Type B pancreatic cell (in vitro differentiated cells): ENCODE results near the gene RDH12. TPM values are rescaled to one million over a fixed set of nuclear protein-coding genes. Genes with fewer than 3 reads are reported as not detected.
A peak's percentile ranks its signal among the peaks of the same experiment; 100 is the strongest.

Experiments used
- DNase-seq: peaks from one replicate; pipeline ENCODE4 v3.0.0; 2021; ENCODE audit warnings: mixed read lengths; ENCODE audit not compliant: unreplicated experiment; ENCODE audit errors: extremely low spot score
- H3K27ac Mint-ChIP-seq: 2 replicates; pipeline ENCODE4 v1.8.0; 2021; ENCODE audit warnings: mild to moderate bottlenecking, mixed read lengths
- H3K27me3 Mint-ChIP-seq: 2 replicates; pipeline ENCODE4 v1.8.0; 2021; ENCODE audit warnings: mixed read lengths
- H3K36me3 Mint-ChIP-seq: 2 replicates; pipeline ENCODE4 v1.8.0; 2021; ENCODE audit warnings: mixed read lengths
- H3K4me1 Mint-ChIP-seq: one replicate; pipeline ENCODE4 v1.8.0; 2021; ENCODE audit warnings: mixed read lengths; ENCODE audit not compliant: unreplicated experiment
- H3K4me3 Mint-ChIP-seq: 2 replicates; pipeline ENCODE4 v1.8.0; 2021; ENCODE audit warnings: mild to moderate bottlenecking, mixed read lengths
- H3K9me3 Mint-ChIP-seq: 2 replicates; pipeline ENCODE4 v1.8.0; 2021; ENCODE audit warnings: mixed read lengths
- total RNA-seq: library from RNA; stranded (reverse); gene quantifications from 2 replicates; pipeline ENCODE4 v1.2.1, GENCODE V29; 2021; ENCODE audit warnings: low replicate concordance
- TF ChIP-seq, protein P1 (sequence below): fragments of 200-600 bp; sonication (generic); conservative IDR thresholded peaks from 2 replicates; pipeline ENCODE4 v1.5.0; 2021; ENCODE audit warnings: antibody characterized with exemption, mild to moderate bottlenecking

RDH12 gene
- total RNA-seq, 1 donor from 2014 or later: 2.6 TPM

DNA sequence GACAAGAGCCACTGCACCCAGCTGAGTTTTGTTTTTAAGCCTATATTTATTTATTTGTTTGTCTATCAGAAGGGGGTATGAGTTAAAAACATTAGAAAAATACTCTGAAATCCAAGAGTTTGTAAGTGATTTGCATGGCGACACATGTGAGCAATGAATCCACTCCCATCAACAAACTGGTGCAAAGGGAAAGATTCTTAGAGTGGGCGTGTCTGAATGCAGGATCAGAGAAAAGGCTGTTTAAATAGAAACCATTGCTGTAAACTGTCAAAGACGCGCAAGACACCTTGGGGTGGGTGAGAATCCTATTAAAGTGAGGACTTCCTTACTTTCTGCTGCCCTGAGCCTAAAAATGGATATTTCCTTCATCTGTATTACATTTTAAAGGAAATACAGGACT lies 62.8 kb downstream of the RDH12 start:
- DNase-seq: no peak
- Mint-ChIP-seq H3K36me3 (peaks cover 20% of the 10 kb centered on the region), H3K27ac (peak overlapping the region; percentile 99), H3K4me1 (peaks cover 6% of the 10 kb centered on the region), H3K4me3 (peak overlapping the region; percentile 51), H3K9me3 (no peaks in the 10 kb centered on the region), H3K27me3 (no peaks in the 10 kb centered on the region)
- TF ChIP-seq, protein P1, sequence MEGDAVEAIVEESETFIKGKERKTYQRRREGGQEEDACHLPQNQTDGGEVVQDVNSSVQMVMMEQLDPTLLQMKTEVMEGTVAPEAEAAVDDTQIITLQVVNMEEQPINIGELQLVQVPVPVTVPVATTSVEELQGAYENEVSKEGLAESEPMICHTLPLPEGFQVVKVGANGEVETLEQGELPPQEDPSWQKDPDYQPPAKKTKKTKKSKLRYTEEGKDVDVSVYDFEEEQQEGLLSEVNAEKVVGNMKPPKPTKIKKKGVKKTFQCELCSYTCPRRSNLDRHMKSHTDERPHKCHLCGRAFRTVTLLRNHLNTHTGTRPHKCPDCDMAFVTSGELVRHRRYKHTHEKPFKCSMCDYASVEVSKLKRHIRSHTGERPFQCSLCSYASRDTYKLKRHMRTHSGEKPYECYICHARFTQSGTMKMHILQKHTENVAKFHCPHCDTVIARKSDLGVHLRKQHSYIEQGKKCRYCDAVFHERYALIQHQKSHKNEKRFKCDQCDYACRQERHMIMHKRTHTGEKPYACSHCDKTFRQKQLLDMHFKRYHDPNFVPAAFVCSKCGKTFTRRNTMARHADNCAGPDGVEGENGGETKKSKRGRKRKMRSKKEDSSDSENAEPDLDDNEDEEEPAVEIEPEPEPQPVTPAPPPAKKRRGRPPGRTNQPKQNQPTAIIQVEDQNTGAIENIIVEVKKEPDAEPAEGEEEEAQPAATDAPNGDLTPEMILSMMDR: no peak

DNA sequence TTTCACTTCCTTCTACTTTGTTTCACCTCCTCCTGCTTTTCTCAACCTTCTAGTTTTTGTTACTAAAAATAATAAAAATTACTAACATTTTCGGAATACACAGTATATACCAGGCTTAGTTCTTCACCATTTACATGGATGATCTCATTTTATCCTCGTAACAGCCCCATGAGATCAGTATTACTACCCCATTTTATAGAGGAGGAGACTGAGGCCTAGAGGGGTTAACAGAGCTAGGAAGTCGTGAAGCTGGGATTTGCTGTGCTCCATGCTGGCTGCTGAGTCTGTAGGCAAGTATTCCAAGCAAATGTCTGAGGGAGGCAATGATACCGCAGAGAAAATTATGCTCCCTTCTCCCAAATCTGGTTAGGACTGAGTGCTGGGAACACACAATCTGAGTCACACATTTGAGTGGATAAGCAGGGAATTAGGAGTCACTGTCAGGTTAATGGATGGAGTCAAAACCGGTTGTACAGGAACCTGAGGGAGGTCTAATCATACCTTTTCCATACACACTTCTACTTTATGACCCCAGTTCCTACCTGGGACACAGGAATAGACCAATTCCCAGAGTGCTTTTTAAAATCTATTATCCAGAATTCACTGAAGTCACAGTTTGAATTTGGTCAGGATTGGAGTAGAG lies 63.6 kb downstream of the RDH12 start:
- peak overlapping the region; percentile 26 for H3K4me3 Mint-ChIP-seq
- TF ChIP-seq, protein P1: no peak
- peak overlapping the region; percentile 99 for H3K27ac Mint-ChIP-seq
- H3K27me3 Mint-ChIP-seq: no peaks in the 10 kb centered on the region
- H3K4me1 Mint-ChIP-seq: peaks cover 6% of the 10 kb centered on the region
- H3K9me3 Mint-ChIP-seq: no peaks in the 10 kb centered on the region
- DNase-seq: no peak
- peaks cover 25% of the 10 kb centered on the region for H3K36me3 Mint-ChIP-seq

DNA sequence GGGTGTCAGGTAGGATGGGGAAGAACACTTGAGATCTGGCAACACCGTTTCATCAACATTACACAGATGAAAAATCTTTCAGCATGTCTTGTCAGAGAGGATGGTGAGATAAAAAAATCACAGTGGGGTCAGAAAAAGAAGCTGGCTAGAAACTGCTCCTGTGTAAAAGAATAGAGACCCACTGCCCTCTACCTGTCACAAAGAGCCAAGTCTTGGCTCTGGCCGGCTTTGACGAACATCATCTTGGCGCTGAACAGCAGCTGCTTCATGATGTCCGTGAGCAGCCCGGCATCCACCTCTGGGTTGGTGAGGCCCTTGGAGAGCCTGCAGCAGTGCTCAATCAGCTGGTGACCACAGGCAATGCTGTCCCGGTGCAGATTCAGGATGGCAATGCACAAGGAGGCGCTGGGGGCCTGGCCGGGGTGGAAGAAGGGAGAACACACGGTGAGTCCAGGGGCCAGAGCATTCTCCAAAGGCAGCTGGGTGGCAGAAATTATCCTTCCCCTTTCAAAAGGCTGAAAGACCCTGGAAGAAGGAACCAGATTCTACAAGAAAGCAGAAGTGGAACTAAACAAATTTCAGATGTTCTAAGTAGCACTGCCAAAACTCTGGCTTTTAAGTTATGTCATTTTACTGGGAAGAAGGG lies 64.5 kb downstream of the RDH12 start:
- TF ChIP-seq, protein P1: no peak
- DNase-seq: no peak
- Mint-ChIP-seq H3K27me3 (no peaks in the 10 kb centered on the region), H3K36me3 (peaks cover 28% of the 10 kb centered on the region), H3K4me3 (peak overlapping the region; percentile 26), H3K27ac (peak overlapping the region; percentile 99), H3K4me1 (peaks cover 6% of the 10 kb centered on the region), H3K9me3 (no peaks in the 10 kb centered on the region)

DNA sequence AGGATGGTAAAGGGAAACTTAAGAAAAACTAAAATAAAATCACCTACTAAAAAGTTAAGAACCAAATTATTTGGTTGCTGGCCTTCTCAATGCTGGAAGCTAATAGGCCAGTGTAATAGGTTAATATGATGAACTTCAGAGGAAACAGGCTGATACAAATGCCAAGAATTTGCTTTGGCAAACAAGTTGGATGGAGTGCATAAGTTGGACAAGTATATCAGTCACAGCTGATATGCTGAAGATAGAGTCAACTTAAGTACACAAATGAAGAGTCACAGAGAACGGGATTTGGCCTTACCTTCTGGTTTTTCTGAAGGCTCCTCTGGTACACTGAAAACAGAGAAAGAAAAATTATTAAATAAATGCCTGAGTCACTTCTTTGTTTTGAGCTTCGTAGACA lies 66.5 kb downstream of the RDH12 start:
- DNase-seq: no peak
- Mint-ChIP-seq H3K36me3 (peaks cover 38% of the 10 kb centered on the region), H3K27me3 (no peaks in the 10 kb centered on the region), H3K4me1 (peaks cover 6% of the 10 kb centered on the region), H3K27ac (no peak overlapping the region), H3K4me3 (no peak overlapping the region), H3K9me3 (no peaks in the 10 kb centered on the region)
- TF ChIP-seq, protein P1: no peak

DNA sequence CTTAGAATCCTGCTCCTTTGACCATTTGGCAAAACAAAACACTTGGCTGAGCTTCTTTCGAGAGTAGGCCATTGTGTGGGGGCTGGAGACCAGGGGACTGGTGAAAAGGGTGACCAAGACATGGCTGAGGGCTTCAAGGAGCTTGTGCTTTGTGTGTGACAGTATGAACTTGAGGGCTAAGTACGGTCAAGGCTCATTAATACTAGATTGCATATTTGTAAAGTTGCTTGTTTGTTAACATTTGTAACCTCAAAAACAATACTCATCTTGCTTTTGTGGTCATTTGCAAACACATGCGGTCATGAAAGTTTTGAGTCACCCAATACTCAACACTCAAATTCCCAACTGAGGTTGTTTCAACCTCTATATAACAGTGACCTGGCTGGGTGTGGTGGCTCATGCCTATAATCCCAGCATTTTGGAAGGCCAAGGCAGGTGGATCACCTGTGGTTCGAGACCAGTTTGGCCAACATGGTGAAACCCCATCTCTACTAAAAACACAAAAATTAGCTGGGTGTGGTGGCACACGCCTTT lies 72.2 kb downstream of the RDH12 start:
- TF ChIP-seq, protein P1: no peak
- no peak overlapping the region for H3K4me3 Mint-ChIP-seq

More for the DNA sequence above, 72.2 kb downstream of the RDH12 start:
- Mint-ChIP-seq H3K4me1 (no peaks in the 10 kb centered on the region), H3K27ac (no peak overlapping the region), H3K9me3 (no peaks in the 10 kb centered on the region), H3K36me3 (peaks cover 35% of the 10 kb centered on the region), H3K27me3 (no peaks in the 10 kb centered on the region)
- no peak for DNase-seq
